ENCODE measurements around the gene TSPEAR.

DNA sequence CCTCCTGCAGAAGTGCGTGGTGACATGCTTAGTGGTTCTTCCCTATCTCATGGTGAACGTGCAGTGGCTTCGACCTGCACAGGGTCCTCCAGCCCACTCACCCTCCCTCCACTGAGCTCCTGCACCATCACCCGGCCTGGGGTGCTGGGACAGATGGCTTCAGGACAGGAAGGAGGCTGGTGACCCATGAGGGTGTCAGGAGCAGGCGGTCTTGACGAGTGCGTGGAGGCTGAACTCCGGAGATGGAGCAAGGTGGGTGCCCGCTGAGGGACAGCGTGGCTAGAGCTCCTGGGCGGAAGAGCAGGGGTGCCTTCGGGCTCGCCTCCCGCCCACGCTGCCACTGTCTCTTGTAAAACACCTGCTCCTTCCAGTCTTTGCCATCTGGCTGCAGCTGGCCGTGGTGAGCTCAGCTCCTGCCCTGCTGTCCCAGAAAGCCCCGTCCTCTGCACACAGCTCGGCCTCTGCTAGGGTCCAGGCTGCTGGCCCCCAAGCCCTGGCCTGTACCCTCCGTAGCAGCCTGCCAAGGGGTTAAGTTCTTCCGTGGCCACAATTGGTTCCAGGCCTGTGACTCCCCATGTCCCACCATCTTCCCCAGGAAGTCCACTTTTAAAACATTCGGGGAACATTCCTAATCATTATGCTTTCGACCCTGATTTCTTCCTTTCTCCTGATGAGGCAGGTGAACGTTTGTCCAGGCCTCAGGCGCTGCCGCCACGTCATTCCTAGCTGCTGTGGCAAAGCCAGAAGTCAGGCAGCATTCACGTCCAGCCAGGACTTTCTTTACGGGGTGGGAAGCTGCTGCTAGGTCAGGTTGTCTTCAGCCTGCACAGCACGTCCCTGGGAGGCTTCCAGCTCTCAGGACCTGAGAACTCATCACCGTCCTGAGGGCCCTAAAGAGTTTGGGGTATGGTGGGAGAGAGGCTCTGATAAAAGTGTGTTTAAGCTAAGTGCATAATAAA, 179.5 kb downstream of the TSPEAR start:
- TF ChIP-seq CTCF (IDR thresholded peaks at IDR 0.05 in 8 of 11, conservative IDR thresholded peaks at IDR 0.05 in 3 of 11) (no peak), POLR2A (IDR thresholded peaks at IDR 0.05) (no peak), POLR2AphosphoS5 (IDR thresholded peaks at IDR 0.05) (no peak)

All from spleen (tissue), 7 donors.